GM19099 (cell line): Measurements from ENCODE around the gene MYEOV.

Experiments used
- POLR2A ChIP-seq: IDR thresholded peaks from 3 replicates; pipeline ENCODE4 v1.6.1; 2011; ENCODE audit warnings: low read depth; ENCODE audit not compliant: insufficient read length; ENCODE audit errors: extremely low read depth

Gene MYEOV

DNA sequence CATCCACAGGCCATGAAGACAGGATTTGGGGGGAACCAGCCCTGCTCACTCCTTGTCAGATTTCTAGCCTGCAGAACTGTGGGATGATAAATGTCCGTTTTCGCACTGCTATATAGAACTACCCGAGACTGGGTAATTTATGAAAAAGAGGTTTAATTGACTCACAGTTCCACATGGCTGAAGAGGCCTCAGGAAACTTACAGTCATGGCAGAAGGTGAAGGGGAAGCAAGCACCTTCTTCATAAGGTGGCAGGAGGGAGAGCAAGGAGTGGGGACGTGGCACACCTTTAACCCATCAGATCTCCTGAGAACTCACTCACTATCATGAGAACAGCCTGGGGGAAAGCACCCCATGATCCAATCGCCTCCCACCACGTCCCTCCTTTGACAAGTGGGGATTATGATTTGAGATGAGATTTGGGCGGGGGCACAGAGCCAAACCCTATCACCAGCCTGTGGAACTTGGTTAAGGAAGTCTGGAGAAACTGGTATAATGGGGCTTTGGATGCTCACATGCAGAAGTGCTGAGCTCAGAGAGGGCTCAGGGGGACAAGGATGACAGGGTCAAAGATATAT lies 50.7 kb downstream of the MYEOV start:
- TF ChIP-seq POLR2A = no peak
